Renal cortical epithelial cell (primary cell): ENCODE data around the gene ARHGAP26. TPM values are rescaled to one million over a fixed set of nuclear protein-coding genes. Genes with fewer than 3 reads are reported as not detected.

Experiments
- DNase-seq: peaks from one replicate; pipeline ENCODE4 v3.0.0-alpha.2; 2011; ENCODE audit warnings: low read depth
- total RNA-seq: library from RNA; depleted of rRNA; stranded (reverse); fragments of >200 nt; gene quantifications from 2 replicates; pipeline ENCODE4 v1.2.3, GENCODE V29; 2014

Gene ARHGAP26
- total RNA-seq, 1 donor from 2014 or later: 10.4 TPM

DNA sequence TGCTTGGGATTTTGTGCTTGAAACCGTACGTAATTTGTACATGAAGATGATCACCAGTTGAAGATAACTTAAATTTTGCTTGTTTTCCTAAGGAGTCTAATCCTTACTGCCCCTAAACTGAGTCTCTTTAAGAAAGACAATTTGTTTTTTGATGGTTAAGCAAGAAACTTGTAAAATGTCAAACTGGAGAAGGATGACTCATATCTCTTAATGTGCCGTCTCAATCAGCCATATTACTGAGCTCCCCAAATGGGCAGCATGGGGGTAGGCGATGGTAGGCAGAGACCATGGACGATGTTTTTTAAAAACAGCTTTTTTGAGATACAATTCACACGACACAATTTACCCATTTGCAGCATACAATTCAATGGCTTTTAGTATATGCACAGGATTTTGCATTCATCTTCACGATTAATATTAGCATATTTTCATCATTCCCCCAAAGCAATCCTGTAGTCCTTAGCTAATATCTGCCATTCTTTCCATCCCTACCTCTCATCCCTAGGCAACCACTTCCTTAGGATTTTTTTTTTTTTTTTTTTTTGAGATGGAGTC is 14.3 kb downstream of the ARHGAP26 start:
- DNase-seq: no peak

DNA sequence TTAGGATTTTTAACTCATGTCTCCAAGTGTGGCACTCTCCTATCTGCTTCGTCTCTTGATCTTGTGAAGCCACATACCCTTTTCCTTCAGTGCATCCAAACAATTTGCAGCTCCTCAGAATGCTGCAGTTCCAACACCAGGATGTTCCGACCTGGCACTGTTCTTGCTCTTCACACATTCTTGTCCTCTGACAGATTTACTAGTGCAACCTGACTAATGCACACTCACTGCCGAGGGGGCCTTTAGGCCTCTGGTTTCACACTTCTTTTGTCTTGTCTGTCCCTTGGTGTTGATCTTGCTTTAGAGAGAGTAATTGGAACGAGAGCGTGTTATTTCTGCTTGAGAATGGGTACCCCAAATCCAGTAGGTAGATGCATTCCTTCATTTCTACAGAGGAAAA is 15.0 kb downstream of the ARHGAP26 start:
- DNase-seq: no peak

GRCh38 chr5:142789206-142789605 is 19.0 kb downstream of the ARHGAP26 start:
- DNase-seq: no peak

DNA sequence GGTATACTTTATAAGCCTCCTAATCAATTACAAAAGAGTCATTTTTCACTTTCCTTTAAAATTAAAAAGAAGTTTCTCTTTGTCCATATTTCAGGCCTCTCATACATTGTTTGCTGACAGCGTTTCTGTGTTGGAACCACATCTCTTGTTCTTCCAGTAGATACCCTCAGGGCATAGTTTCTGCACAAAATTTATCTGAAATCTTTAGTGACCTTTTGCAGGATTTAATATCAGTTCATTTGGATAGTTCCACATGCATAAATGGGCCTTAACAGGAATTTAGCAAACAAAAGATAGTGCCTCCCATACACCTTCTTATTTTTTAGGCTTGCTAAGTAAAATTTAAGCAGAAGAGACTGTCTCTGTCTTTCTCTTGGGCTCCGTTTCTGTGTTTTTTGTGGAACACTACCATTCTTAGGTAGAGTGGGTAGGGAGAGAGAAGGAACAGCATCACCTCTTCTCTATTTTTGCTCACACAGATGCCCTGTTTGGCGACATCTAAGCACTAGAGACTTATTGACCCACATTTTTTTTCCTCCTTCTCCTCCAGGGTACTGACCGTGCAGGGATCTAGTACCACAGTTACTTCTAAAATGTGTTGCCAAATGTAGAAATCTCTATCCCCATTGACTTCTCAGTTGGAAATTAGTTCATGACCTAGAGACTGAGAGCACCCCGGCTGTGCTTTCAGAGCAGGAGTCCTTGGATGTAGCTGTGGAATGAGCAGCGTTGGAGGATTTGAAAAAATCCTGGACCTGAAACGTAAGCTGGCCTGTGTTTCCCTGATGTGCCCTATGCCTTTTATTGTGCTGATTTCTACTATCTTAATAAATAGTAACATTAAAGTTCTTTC is 22.1 kb downstream of the ARHGAP26 start:
- DNase-seq: no peak

GRCh38 chr5:142792865-142793232 is 22.7 kb downstream of the ARHGAP26 start:
- no peak for DNase-seq

GRCh38 chr5:142794537-142794936 is 24.4 kb downstream of the ARHGAP26 start:
- DNase-seq: no peak

- DNase-seq: no peak
Measured at GRCh38 chr5:142795251-142795650, 25.1 kb downstream of the ARHGAP26 start.

DNA sequence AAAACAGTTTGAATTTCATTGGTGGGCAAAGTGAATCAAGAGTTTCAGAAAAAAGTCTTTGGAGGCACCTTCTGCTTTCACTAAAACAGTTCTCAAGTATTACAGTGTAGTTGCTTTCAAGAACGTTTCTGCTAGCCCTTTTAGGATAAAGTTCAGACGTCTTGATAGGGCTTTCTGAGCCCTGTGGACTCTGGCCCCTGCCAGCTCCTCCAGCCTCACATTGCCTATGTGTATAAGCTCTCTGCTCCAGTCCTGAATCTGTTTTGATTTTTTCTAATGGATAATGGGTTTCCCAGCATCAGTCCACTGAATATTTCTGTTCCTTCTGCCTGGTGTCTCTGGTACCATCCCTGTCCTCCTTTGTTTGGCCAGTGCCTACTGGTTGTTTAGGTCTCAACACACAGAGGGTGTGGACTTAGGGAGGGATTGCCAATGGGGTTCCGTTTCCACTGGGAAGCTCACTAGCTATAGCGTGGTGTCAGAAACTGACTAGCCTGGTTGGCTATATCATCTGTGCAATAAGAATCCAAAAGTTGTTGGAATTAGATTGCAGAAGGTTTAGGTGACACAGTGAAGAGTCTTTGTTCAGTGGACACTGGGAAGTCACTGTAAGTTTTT is 26.4 kb downstream of the ARHGAP26 start:
- no peak for DNase-seq

GRCh38 chr5:142797420-142797819 is 27.2 kb downstream of the ARHGAP26 start:
- no peak for DNase-seq

DNA sequence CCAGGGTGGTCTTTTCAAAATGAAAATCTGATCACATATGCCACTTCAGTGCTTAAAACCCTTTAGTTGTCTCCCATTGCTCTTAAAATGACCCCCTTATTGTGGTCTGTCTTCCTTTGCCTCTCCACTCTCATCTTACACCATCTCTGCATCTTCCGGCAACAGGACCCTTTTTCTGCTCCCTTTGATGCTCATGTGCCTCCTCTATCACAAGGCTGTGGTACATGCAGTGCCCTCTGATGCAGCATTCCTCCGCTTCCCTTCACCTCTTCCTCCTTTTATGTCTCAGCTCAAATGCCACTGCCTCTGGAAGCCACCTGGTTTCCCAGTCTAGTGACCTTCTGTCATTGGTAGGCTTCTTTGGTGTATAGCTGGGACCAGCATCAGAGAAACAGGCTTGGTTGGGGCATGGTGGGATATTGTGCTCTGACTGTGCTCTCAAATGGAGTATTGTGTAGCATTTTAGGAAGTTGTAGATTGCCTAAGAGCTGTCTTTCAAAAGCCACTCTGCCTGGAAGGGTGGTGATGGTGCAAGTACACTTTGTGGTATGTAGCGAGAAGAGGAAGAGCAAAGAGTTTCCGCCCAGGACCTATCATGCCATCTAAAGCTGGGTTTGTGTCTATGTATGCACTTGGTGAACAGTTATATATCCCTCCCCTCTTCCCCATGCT is 28.1 kb downstream of the ARHGAP26 start:
- DNase-seq: no peak

DNA sequence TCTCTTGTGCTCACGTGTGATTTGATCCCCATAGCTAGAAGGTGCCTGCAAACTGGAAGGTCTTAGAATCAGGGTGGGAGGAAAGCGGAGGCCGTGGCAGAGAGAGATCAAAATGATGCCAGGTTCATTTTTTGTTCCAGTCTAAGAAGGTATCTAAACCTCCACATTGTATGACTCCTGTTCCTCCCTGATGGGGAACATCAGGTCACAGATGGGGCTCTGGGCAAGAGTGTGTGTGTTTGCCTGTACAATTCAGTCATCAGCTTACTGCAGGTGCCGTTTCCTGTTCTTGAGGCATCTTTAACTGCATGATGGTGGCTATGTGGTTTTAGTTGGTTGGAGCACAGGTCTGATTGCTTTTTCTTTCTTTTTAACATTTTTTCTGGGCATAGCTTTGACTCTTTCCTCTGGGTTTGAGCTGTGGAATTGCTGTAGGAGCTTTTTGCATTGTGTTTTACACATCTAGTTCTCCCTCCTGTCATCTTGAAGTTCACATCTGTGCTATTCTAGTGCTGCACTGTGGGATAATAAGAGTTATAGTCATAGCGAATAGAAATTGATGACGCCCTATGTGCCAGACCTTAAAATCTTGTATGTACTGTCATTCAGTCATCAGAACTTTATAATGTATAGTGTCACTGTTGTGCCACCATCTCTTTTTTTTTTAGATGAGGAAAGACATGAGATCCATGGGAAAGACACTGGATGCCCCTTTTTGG is 30.8 kb downstream of the ARHGAP26 start:
- DNase-seq: no peak

DNA sequence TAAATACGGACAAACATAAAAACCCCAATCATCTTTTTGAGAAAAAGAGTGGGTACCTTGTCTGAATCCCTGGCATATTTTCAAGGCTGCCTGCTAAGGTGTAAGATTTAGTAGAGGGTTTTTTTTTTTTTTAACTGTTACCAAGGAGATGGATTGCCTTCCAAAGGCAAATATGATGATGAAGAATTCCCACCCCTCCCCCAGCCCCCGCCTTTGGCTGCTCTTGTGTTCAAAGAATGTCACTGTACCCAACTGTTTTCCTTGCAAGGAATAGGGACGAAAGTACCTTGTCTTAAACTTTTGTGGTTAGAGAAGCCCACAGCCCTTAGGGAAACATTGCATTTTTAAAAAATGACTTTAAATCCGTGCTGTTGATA is 31.3 kb downstream of the ARHGAP26 start:
- no peak for DNase-seq

DNA sequence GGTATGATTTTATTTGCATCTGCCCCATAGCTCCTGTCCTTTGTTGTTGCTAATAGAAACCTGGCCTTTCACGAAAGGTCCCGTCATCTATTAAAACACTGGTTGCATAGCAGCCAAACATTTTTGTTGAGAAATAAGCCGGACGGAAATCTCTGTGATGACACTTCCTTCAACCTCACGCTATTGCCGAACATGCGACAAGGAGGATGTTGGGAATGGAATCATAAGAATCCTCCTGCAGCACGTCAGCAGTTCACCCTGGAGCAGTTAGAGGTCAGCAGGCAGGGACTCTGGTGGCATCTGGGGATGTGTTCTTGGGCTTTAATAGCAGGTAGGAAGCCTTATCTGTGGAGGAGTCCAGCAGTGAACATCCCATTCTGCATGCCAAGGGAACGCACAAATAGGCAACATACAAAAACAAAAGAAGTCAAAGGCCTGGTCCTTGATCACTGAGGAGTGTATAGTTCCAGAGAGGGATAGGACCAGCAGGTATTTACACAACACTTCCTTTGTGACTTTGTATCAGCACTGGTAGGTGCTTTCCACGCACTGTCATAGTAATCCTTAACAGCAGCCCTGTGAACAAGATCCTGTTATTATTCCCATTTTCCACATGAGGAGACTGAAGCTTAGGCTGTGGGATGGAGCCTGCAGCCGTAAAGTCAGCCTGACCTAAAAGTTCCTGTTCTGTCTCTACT is 33.4 kb downstream of the ARHGAP26 start:
- DNase-seq: no peak

DNA sequence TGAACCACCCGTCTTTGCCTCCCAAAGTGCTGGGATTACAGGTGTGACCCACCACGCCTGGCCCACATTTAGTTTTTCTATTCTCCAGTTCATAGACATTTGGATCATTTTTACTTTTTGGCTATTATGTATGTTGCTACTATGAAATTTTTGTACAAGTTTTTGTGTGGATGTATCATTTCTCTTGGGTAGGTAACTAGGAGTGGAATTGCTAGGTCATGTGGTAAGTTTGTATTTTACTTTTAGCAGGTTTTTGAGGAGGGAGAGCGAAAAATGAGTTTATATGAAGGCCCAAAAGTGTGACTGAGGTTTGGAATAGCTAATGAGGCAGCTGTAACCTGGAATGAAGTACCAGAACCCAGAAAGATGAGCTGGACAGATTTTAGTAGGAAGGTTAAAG is 35.2 kb downstream of the ARHGAP26 start:
- no peak for DNase-seq

DNA sequence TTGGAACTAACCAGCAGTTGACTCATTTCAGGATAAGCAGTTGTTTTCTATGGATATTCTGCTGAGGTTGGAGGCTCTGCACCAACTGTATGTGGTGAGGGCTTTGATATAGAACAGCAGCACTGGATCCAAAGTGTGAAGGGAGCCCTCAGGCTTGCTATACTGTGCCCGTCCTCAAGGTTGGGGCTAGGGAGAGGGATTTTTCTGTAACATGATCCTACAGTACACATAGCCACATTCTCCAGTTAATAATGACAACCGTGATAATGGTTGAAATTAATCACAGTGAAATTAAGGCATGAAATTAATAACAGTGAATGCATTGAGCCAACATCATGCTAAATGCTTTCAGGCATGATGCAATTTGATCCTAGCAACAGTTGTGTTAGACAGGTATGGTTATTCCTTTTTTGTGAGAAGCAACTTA is 36.7 kb downstream of the ARHGAP26 start:
- DNase-seq: no peak

- no peak for DNase-seq
Measured at GRCh38 chr5:142807372-142807911, 37.3 kb downstream of the ARHGAP26 start.

- DNase-seq: no peak
Measured at GRCh38 chr5:142808878-142809598, 38.9 kb downstream of the ARHGAP26 start.

DNA sequence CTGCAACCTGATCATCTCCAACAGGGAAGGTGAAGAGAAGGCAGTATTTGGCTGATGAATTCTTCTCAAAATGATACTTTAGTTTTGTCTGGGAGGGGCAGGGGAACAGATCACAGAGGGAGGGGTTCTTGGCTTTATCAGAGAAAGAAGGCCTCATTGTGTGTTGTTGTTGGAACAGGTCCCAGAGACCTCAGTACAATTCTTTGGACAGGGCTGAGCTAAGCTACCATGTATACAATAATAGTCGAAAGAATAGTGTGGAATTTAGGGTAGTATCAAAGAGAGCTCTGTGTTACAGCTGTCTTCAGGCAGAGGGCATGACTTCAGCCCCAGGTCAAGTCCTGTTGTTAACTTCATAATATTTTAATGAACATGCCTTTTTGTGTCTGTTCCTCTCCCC is 39.9 kb downstream of the ARHGAP26 start:
- no peak for DNase-seq

GRCh38 chr5:142810743-142811290 is 40.6 kb downstream of the ARHGAP26 start:
- no peak for DNase-seq
